GM23248 (cell line): ENCODE measurements around the gene SLC36A3.

Experiments
- EZH2 ChIP-seq: fragments of 200-600 bp; sonication (generic); IDR thresholded peaks from 2 replicates; pipeline ENCODE4 v1.6.1; 2018; ENCODE audit warnings: antibody characterized with exemption, mild to moderate bottlenecking; ENCODE audit not compliant: insufficient read depth, poor library complexity, severe bottlenecking
- EZH2phosphoT487 ChIP-seq: fragments of 200-600 bp; sonication (generic); IDR thresholded peaks from 2 replicates; pipeline ENCODE4 v1.6.1; 2018; ENCODE audit warnings: antibody characterized with exemption, moderate library complexity, mild to moderate bottlenecking, low read depth; ENCODE audit not compliant: insufficient read depth

DNA sequence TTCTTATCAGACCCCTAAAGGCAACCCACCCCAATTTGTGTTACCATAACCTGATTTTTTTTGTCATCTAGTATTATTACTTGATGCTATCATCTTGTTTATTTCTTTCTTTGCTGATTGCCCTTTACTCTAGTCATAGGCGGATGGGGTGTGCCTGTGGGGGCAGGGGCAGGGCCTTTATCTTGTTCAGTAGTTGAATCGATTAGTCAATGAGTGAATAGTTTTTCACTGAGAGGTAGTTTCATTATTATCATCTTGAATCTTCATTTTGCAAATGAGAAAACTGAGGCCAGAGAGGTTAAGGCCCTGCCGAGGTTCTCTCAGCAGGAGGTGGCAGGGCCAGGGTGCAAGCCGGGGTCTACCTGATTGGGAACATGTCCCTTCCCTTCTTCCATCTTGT, 60.0 kb downstream of the SLC36A3 start:
- TF ChIP-seq EZH2 (no peak), EZH2phosphoT487 (no peak)
